ENCODE measurements around the gene MYH7. TPM values are rescaled to one million over a fixed set of nuclear protein-coding genes. Genes with fewer than 3 reads are reported as not detected.

The MYH7 gene
- total RNA-seq, 4 donors from 2014 or later, result 1,360 to 5,274 (median 3,359) TPM

DNA sequence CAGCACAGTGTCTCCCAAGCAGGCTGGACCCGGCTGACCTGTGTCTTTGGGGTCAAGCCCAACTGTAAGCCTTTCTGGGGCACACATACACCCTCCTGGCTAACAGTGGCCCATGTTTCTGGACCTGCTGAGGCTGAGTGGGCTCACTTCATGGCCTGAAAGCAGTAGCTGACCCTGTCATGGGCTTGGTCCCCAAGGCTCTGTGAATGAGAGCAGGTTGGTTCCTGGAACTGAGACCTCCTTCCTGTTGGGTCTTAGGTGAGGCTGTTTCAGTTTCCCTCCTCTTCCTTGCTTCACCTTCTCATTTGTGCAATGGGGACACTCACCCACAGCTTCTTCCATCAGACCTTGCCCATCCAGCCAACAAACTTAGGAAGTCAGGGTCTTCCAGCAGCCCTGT is 63.6 kb downstream of the MYH7 start:
- Histone ChIP-seq H3K9me3 (no peaks in the 10 kb centered on the region), H3K27ac (no peak overlapping the region), H3K4me3 (no peak overlapping the region), H3K36me3 (no peaks in the 10 kb centered on the region), H3K4me1 (no peaks in the 10 kb centered on the region), H3K27me3 (peaks cover 0 to 3% (median 0%) of the 10 kb centered on the region in 3 donors)
- in situ Hi-C loops (cut with MboI; ENCODE audit: low sequenced_read_pairs in 4 of 4) (loop anchor here in 1 of 4 donors (10.0 kb wide), 1 partner anchor 107 kb away; no protein-coding TSS in a partner anchor), intact Hi-C loops (cut with DNase I; ENCODE audit: low total_unique reads) (no loop called here)
- DNase-seq (no peak), ATAC-seq (no peak)
- no peak for TF ChIP-seq POLR2A (IDR thresholded peaks at IDR 0.05)
- TF ChIP-seq, protein P1, sequence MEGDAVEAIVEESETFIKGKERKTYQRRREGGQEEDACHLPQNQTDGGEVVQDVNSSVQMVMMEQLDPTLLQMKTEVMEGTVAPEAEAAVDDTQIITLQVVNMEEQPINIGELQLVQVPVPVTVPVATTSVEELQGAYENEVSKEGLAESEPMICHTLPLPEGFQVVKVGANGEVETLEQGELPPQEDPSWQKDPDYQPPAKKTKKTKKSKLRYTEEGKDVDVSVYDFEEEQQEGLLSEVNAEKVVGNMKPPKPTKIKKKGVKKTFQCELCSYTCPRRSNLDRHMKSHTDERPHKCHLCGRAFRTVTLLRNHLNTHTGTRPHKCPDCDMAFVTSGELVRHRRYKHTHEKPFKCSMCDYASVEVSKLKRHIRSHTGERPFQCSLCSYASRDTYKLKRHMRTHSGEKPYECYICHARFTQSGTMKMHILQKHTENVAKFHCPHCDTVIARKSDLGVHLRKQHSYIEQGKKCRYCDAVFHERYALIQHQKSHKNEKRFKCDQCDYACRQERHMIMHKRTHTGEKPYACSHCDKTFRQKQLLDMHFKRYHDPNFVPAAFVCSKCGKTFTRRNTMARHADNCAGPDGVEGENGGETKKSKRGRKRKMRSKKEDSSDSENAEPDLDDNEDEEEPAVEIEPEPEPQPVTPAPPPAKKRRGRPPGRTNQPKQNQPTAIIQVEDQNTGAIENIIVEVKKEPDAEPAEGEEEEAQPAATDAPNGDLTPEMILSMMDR (IDR thresholded peaks at IDR 0.05 in 4 of 5, conservative IDR thresholded peaks at IDR 0.05 in 1 of 5), result no peak

DNA sequence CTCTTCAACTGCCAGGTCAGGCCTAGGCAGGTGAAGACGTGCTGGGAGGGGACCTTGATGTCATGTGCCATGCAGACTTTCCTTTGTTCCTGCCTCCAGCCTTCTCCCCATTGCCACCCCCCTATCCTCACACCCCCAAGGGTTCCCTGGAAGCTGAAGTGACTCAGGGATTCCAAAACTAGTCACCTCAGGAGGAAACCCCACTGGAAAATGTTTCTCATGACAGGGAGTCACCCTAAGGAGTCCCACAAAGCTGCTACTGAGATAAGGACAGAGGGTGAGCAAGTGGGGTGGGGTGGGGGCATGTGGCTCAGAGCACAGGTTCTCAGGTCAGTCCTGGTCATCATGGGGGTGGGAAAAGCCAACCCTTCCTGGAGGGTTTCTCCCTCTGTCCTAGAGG is 65.2 kb downstream of the MYH7 start:
- Histone ChIP-seq H3K4me1 (peaks cover 0 to 3% of the 10 kb centered on the region in 2 donors), H3K36me3 (no peaks in the 10 kb centered on the region), H3K4me3 (no peak overlapping the region), H3K27ac (no peak overlapping the region), H3K9me3 (no peaks in the 10 kb centered on the region), H3K27me3 (peaks cover 4 to 12% (median 5%) of the 10 kb centered on the region in 3 donors)
- in situ Hi-C loops (cut with MboI; ENCODE audit: low sequenced_read_pairs in 4 of 4) (loop anchor here in 1 of 4 donors (10.0 kb wide), 1 partner anchor 105 kb away; no protein-coding TSS in a partner anchor), intact Hi-C loops (cut with DNase I; ENCODE audit: low total_unique reads) (no loop called here)
- TF ChIP-seq, protein P1 (IDR thresholded peaks at IDR 0.05 in 4 of 5, conservative IDR thresholded peaks at IDR 0.05 in 1 of 5), result no peak
- no peak for TF ChIP-seq POLR2A (IDR thresholded peaks at IDR 0.05)
- ATAC-seq, result no peak
- no peak for DNase-seq

DNA sequence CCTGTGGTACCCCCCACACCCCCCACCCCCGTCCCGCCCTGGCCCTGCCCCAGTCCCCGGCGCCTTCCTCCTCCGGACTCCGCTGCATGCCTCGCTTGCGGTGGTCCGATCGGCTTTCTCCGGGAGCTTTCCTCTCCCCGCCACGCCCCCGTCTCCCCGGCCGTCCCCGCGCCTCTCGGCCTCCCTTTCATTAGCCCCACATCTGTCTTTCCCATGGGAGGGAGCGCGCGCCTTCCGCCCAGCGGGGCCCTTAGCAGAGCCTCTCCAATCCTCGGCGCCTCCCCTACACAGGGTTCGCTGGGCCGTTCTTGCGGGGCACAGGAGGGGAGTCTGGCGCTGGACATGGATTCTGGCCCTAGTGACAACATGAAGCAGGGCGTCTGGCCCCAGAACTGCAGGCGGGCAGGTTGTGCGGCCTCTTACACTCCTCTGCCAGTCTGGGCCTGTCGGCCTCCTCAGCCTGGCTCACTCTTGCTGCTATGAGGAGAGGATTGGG is 69.0 kb downstream of the MYH7 start:
- ATAC-seq, result no peak
- H3K4me1 ChIP-seq, result peaks cover 0 to 4% of the 10 kb centered on the region in 2 donors
- peak overlapping the region; percentile 68 to 81 (median 74) for H3K27ac ChIP-seq
- in situ Hi-C loops (cut with MboI; ENCODE audit: low sequenced_read_pairs in 4 of 4) (no loop called here), intact Hi-C loops (cut with DNase I; ENCODE audit: low total_unique reads) (no loop called here)
- peaks cover 13 to 23% (median 17%) of the 10 kb centered on the region in 3 donors for H3K27me3 ChIP-seq
- H3K4me3 ChIP-seq, result peak overlapping the region in 3 of 4 donors; percentile 46 to 53 (median 53)
- no peaks in the 10 kb centered on the region for H3K36me3 ChIP-seq
- TF ChIP-seq, protein P1 (IDR thresholded peaks at IDR 0.05 in 4 of 5, conservative IDR thresholded peaks at IDR 0.05 in 1 of 5), result no peak
- no peak for TF ChIP-seq POLR2A (IDR thresholded peaks at IDR 0.05)
- no peaks in the 10 kb centered on the region for H3K9me3 ChIP-seq
- DNase-seq, result no peak

DNA sequence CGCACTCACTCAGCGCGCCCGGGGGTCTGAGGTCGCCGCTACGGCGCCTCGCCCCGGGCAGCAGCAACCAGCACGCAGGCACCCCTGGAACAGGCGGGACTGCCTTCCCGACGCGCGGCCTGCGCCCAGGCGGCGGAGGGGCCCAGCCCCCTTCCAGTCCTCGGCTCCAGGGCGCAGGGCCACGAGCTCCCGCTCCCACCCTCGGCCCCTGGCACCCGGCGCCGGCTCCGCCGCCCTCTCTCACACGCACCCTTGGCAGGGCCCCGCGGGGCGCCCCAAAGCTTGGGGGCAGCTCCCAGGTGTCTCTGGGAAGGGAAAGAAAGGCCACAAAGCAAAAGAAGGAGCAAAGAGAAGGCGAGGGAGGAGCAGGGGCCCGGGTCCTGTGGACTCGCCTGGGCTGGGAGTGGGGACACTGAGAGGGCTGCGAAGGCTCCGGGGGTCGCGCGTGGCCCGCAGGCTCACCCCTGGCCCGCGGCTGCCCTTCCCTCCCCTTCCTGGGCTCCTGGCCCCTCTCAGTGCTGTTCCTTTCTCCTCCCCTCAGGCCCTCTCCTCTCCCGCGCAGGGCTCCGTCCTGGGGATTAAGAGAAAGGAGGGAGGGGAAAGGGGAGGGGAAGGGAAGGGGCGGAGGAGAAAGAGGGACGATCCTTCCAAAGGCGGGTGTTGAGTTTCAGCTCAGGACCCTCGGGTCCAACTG is 69.6 kb downstream of the MYH7 start:
- in situ Hi-C loops (cut with MboI; ENCODE audit: low sequenced_read_pairs in 4 of 4), result no loop called here

More for the DNA sequence above, 69.6 kb downstream of the MYH7 start:
- Histone ChIP-seq H3K4me3 (peak overlapping the region; percentile 46 to 55 (median 53)), H3K36me3 (no peaks in the 10 kb centered on the region), H3K27ac (peak overlapping the region; percentile 68 to 81 (median 74)), H3K27me3 (peaks cover 13 to 23% (median 17%) of the 10 kb centered on the region in 3 donors), H3K9me3 (no peaks in the 10 kb centered on the region), H3K4me1 (peaks cover 0 to 4% of the 10 kb centered on the region in 2 donors)
- DNase-seq (no peak), ATAC-seq (peak in 1 of 2 donors; percentile 46)
- TF ChIP-seq POLR2A (IDR thresholded peaks at IDR 0.05), result peak in 1 of 2 donors; percentile 53
- TF ChIP-seq, protein P1 (IDR thresholded peaks at IDR 0.05 in 4 of 5, conservative IDR thresholded peaks at IDR 0.05 in 1 of 5), result no peak
- intact Hi-C loops (cut with DNase I; ENCODE audit: low total_unique reads), result no loop called here
